ENCODE results near the gene COQ8B. TPM values are rescaled to one million over a fixed set of nuclear protein-coding genes. Genes with fewer than 3 reads are reported as not detected.

COQ8B gene
- polyA plus RNA-seq, 4 donors: 31.0 to 54.1 (median 40.9) TPM

GRCh38 chr19:40642051-40642706 lies 74.5 kb downstream of the COQ8B start:
- DNase-seq (ENCODE audit: low read depth in 4 of 4, low spot score in 2 of 4): no peak

Other genes with a start within 250 kb of the COQ8B start
- 1 to 10 TPM in 3 of 4 donors, under 1 TPM in 1; 0.92 to 2.2 (median 1.6) TPM for gene SPTBN4, start 249.9 kb downstream of the COQ8B start, polyA plus RNA-seq (ENCODE audit: insufficient read length in 4 of 4)
- gene SHKBP1, start 140.0 kb downstream of the COQ8B start, polyA plus RNA-seq (ENCODE audit: insufficient read length in 4 of 4): 10 to 100 TPM; 32.8 to 61.1 (median 43.8) TPM
- gene LTBP4, start 115.5 kb downstream of the COQ8B start, polyA plus RNA-seq (ENCODE audit: insufficient read length in 4 of 4): 100 to 1,000 TPM; 174 to 362 (median 282) TPM
- gene NUMBL, start 26.2 kb downstream of the COQ8B start, polyA plus RNA-seq (ENCODE audit: insufficient read length in 4 of 4): 10 to 100 TPM in 3 of 4 donors, 1 to 10 TPM in 1; 8.9 to 20.7 (median 16.3) TPM
- 10 to 100 TPM; 12.4 to 16.6 (median 14.5) TPM for gene ITPKC, start 226 bp upstream of the COQ8B start, polyA plus RNA-seq (ENCODE audit: insufficient read length in 4 of 4)
- gene ACTMAP, start 33.6 kb upstream of the COQ8B start, polyA plus RNA-seq (ENCODE audit: insufficient read length in 4 of 4): 10 to 100 TPM; 10.3 to 21.1 (median 15.8) TPM
- gene SNRPA, start 34.3 kb upstream of the COQ8B start, polyA plus RNA-seq (ENCODE audit: insufficient read length in 4 of 4): 100 to 1,000 TPM; 107 to 135 (median 124) TPM
- gene MIA, start 58.6 kb upstream of the COQ8B start, polyA plus RNA-seq (ENCODE audit: insufficient read length in 4 of 4): 1 to 10 TPM in 1 of 4 donors, under 1 TPM in 3; 0.81 to 4.2 (median 0.92) TPM
- 10 to 100 TPM; 11.2 to 13.7 (median 12.0) TPM for gene RAB4B, start 61.4 kb upstream of the COQ8B start, polyA plus RNA-seq (ENCODE audit: insufficient read length in 4 of 4)
- 10 to 100 TPM; 64.8 to 91.8 (median 79.0) TPM for gene EGLN2, start 82.3 kb upstream of the COQ8B start, polyA plus RNA-seq (ENCODE audit: insufficient read length in 4 of 4)
- under 1 TPM in 2 of 4 donors, not detected in 2; 0.10 to 0.35 TPM for gene CYP2A6, start 133.6 kb upstream of the COQ8B start, polyA plus RNA-seq (ENCODE audit: insufficient read length in 4 of 4)
- under 1 TPM in 3 of 4 donors, not detected in 1; 0.16 to 0.55 (median 0.38) TPM for gene CYP2A7, start 165.3 kb upstream of the COQ8B start, polyA plus RNA-seq (ENCODE audit: insufficient read length in 4 of 4)